CD4-positive, alpha-beta memory T cell (primary cell): ENCODE results near the gene AK8. TPM values are rescaled to one million over a fixed set of nuclear protein-coding genes. Genes with fewer than 3 reads are reported as not detected.

Experiments
- CTCF ChIA-PET: fragments of 350-600 bp; sonication (Branson Sonifier 250); formaldehyde crosslinking; loops from one replicate; lab custom pipeline; 2021; ENCODE audit warnings: inconsistent platforms; ENCODE audit not compliant: partially characterized antibody; lab: Charles Lee
- POLR2A ChIA-PET: fragments of 350-600 bp; sonication (Branson Sonifier 250); formaldehyde crosslinking; loops from one replicate; lab custom pipeline; 2021; ENCODE audit not compliant: partially characterized antibody; lab: Charles Lee
- DNase-seq, 5 donors: peaks; one replicate each; pipeline versions ENCODE4 v3.0.0 to v3.0.0-alpha.2; 2020 to 2022; ENCODE audit warnings: mixed read lengths in 1 of 5
- H3K27ac ChIP-seq: one replicate; pipeline ENCODE4 v1.7.0; 2013; ENCODE audit warnings: low read depth, low read length
- H3K27me3 ChIP-seq: 2 replicates; pipeline ENCODE4 v1.7.0; 2013; ENCODE audit warnings: mild to moderate bottlenecking, low read length, moderate library complexity; ENCODE audit not compliant: insufficient read depth
- H3K36me3 ChIP-seq: 2 replicates; pipeline ENCODE4 v1.7.0; 2013; ENCODE audit warnings: mild to moderate bottlenecking, low read length, moderate library complexity; ENCODE audit not compliant: insufficient read depth
- H3K4me1 ChIP-seq: 2 replicates; pipeline ENCODE4 v1.7.0; 2013; ENCODE audit warnings: mild to moderate bottlenecking, low read length, moderate library complexity; ENCODE audit not compliant: insufficient read depth
- H3K4me3 ChIP-seq, 2 donors: one replicate each; pipeline ENCODE4 v1.7.0; 2013; ENCODE audit warnings: low read length in 2 of 2, mild to moderate bottlenecking in 1 of 2
- H3K9me3 ChIP-seq, 2 donors: one replicate each; pipeline ENCODE4 v1.7.0; 2013; ENCODE audit warnings: low read length in 2 of 2, control low read depth in 1 of 2; ENCODE audit not compliant: control insufficient read depth in 1 of 2
- H3K27ac Mint-ChIP-seq, 7 donors: one replicate each; pipeline ENCODE4 v1.8.0; 2020 to 2021; ENCODE audit warnings: mixed read lengths in 7 of 7, mild to moderate bottlenecking in 6 of 7, inconsistent platforms in 3 of 7, moderate library complexity in 3 of 7
- H3K27me3 Mint-ChIP-seq, 2 donors: one replicate each; pipeline ENCODE4 v1.8.0; 2020 to 2021; ENCODE audit warnings: mixed read lengths in 2 of 2
- H3K36me3 Mint-ChIP-seq, 2 donors: one replicate each; pipeline ENCODE4 v1.8.0; 2020 to 2021; ENCODE audit warnings: mixed read lengths in 2 of 2, inconsistent platforms in 1 of 2, mild to moderate bottlenecking in 1 of 2
- H3K4me1 Mint-ChIP-seq, 4 donors: one replicate each; pipeline ENCODE4 v1.8.0; 2020 to 2021; ENCODE audit warnings: mixed read lengths in 4 of 4, mild to moderate bottlenecking in 1 of 4
- H3K4me3 Mint-ChIP-seq, 8 donors: one replicate each; pipeline ENCODE4 v1.8.0; 2020 to 2021; ENCODE audit warnings: mixed read lengths in 8 of 8, mild to moderate bottlenecking in 7 of 8, moderate library complexity in 6 of 8, inconsistent platforms in 3 of 8
- H3K9me3 Mint-ChIP-seq, 8 donors: one replicate each; pipeline ENCODE4 v1.8.0; 2020 to 2021; ENCODE audit warnings: mixed read lengths in 8 of 8, mild to moderate bottlenecking in 5 of 8, inconsistent platforms in 3 of 8, moderate library complexity in 1 of 8
- intact Hi-C: fragments of 100-400 bp; cut with micrococcal nuclease; formaldehyde crosslinking; loops from one replicate; pipeline ENCODE4 v1.15.1; 2023
- polyA plus RNA-seq, 2 donors: library from polyadenylated mRNA; unstranded; fragments of 300-500 nt; fragmentation: Illumina TruSeq; gene quantifications; one replicate each; pipeline ENCODE4 v1.2.3, GENCODE V29; 2021
- total RNA-seq, 2 experiments: library from RNA; stranded (reverse); gene quantifications; one replicate each; pipeline ENCODE4 v1.2.3, GENCODE V29; 2021

AK8 gene
- total and polyA plus RNA-seq, 4 experiments from 2014 or later, result 0.28 TPM; not detected in 3

GRCh38 chr9:132849185-132849706 lies 28.8 kb downstream of the AK8 start:
- no peak overlapping the region for H3K4me3 ChIP-seq

GRCh38 chr9:132846918-132847515 lies 31.1 kb downstream of the AK8 start:
- no peak for DNase-seq
- ChIA-PET POLR2A (no interaction called here), CTCF (interaction anchor here (3.0 kb wide), 1 partner anchor 56 kb away, joined by 7 read pairs; no protein-coding TSS in a partner anchor)
- intact Hi-C loops, result loop anchor here (10.0 kb wide), 1 partner anchor 58 kb away; no protein-coding TSS in a partner anchor
- no peaks in the 10 kb centered on the region for H3K9me3 ChIP-seq
- Mint-ChIP-seq H3K4me1 (peaks cover 2 to 10% (median 7%) of the 10 kb centered on the region in 4 donors), H3K9me3 (peaks cover 0 to 4% (median 0%) of the 10 kb centered on the region in 8 donors), H3K36me3 (no peaks in the 10 kb centered on the region), H3K27me3 (peaks cover under 1 to 6% of the 10 kb centered on the region in 2 donors), H3K4me3 (no peak overlapping the region), H3K27ac (no peak overlapping the region)
- no peaks in the 10 kb centered on the region for H3K4me1 ChIP-seq
- H3K4me3 ChIP-seq, result no peak overlapping the region
- H3K27me3 ChIP-seq, result no peaks in the 10 kb centered on the region
- H3K36me3 ChIP-seq, result no peaks in the 10 kb centered on the region
- no peak overlapping the region for H3K27ac ChIP-seq

More at GRCh38 chr9:132849185-132849706, 28.8 kb downstream of the AK8 start:
- Mint-ChIP-seq H3K9me3 (peaks cover 0 to 4% (median 0%) of the 10 kb centered on the region in 8 donors), H3K36me3 (no peaks in the 10 kb centered on the region), H3K27ac (peak overlapping the region in 5 of 7 donors; percentile 55 to 81 (median 65)), H3K4me1 (peaks cover 2 to 10% (median 7%) of the 10 kb centered on the region in 4 donors), H3K4me3 (peak overlapping the region; percentile 51 to 76 (median 64)), H3K27me3 (peaks cover 2 to 6% of the 10 kb centered on the region in 2 donors)
- Histone ChIP-seq H3K9me3 (no peaks in the 10 kb centered on the region), H3K27me3 (no peaks in the 10 kb centered on the region), H3K27ac (no peak overlapping the region), H3K36me3 (no peaks in the 10 kb centered on the region), H3K4me1 (no peaks in the 10 kb centered on the region)
- ChIA-PET CTCF (interaction anchor here (0.7 to 3.0 kb wide), 3 partner anchors 13 to 123 kb away, joined by 3 to 7 read pairs (median 5); no protein-coding TSS in a partner anchor), POLR2A (no interaction called here)
- intact Hi-C loops, result loop anchor here (10.0 kb wide), 1 partner anchor 56 kb away; no protein-coding TSS in a partner anchor
- no peak for DNase-seq

- Histone ChIP-seq H3K9me3 (no peaks in the 10 kb centered on the region), H3K4me1 (no peaks in the 10 kb centered on the region), H3K27ac (no peak overlapping the region), H3K36me3 (no peaks in the 10 kb centered on the region), H3K4me3 (no peak overlapping the region), H3K27me3 (no peaks in the 10 kb centered on the region)
- Mint-ChIP-seq H3K4me1 (peaks cover 2 to 10% (median 7%) of the 10 kb centered on the region in 4 donors), H3K36me3 (no peaks in the 10 kb centered on the region), H3K27me3 (peaks cover 4 to 6% of the 10 kb centered on the region in 2 donors), H3K27ac (no peak overlapping the region), H3K9me3 (peaks cover 0 to 4% (median 0%) of the 10 kb centered on the region in 8 donors), H3K4me3 (no peak overlapping the region)
- CTCF ChIA-PET, result interaction anchor here (0.9 kb wide), 1 partner anchor 55 kb away, joined by 3 read pairs; no protein-coding TSS in a partner anchor
- POLR2A ChIA-PET, result no interaction called here
- intact Hi-C loops, result loop anchor here (10.0 kb wide), 1 partner anchor 58 kb away; no protein-coding TSS in a partner anchor
- DNase-seq, result no peak
Measured at GRCh38 chr9:132846109-132846917, 31.8 kb downstream of the AK8 start.

GRCh38 chr9:132842124-132843044 lies 35.7 kb downstream of the AK8 start:
- ChIA-PET POLR2A (no interaction called here), CTCF (no interaction called here)
- no peak overlapping the region for H3K4me3 Mint-ChIP-seq
- Histone ChIP-seq H3K4me1 (no peaks in the 10 kb centered on the region), H3K27me3 (no peaks in the 10 kb centered on the region), H3K4me3 (no peak overlapping the region), H3K9me3 (no peaks in the 10 kb centered on the region), H3K27ac (no peak overlapping the region), H3K36me3 (no peaks in the 10 kb centered on the region)
- H3K27me3 Mint-ChIP-seq, result peaks cover under 1 to 8% of the 10 kb centered on the region in 2 donors
- peaks cover 0 to 4% (median 0%) of the 10 kb centered on the region in 4 donors for H3K4me1 Mint-ChIP-seq
- DNase-seq, result no peak
- no peaks in the 10 kb centered on the region for H3K36me3 Mint-ChIP-seq
- H3K9me3 Mint-ChIP-seq, result no peaks in the 10 kb centered on the region
- no peak overlapping the region for H3K27ac Mint-ChIP-seq
- intact Hi-C loops, result loop anchor here (10.0 kb wide), 1 partner anchor 62 kb away; no protein-coding TSS in a partner anchor

GRCh38 chr9:132840980-132841379 lies 37.1 kb downstream of the AK8 start:
- H3K27ac Mint-ChIP-seq, result no peak overlapping the region
- CTCF ChIA-PET, result no interaction called here

GRCh38 chr9:132838291-132838690 lies 39.8 kb downstream of the AK8 start:
- Histone ChIP-seq H3K4me3 (no peak overlapping the region), H3K36me3 (no peaks in the 10 kb centered on the region), H3K9me3 (no peaks in the 10 kb centered on the region), H3K27me3 (no peaks in the 10 kb centered on the region), H3K4me1 (no peaks in the 10 kb centered on the region), H3K27ac (no peak overlapping the region)
- Mint-ChIP-seq H3K4me1 (peaks cover 0 to 5% (median 0%) of the 10 kb centered on the region in 4 donors), H3K27ac (no peak overlapping the region), H3K27me3 (peaks cover 7 to 8% of the 10 kb centered on the region in 2 donors), H3K9me3 (no peaks in the 10 kb centered on the region), H3K36me3 (no peaks in the 10 kb centered on the region), H3K4me3 (no peak overlapping the region)
- ChIA-PET POLR2A (no interaction called here), CTCF (no interaction called here)
- DNase-seq, result no peak
- intact Hi-C loops, result no loop called here

More at GRCh38 chr9:132840980-132841379, 37.1 kb downstream of the AK8 start:
- no peak overlapping the region for H3K27ac ChIP-seq
- intact Hi-C loops, result loop anchor here (10.0 kb wide), 1 partner anchor 64 kb away; no protein-coding TSS in a partner anchor
- Mint-ChIP-seq H3K36me3 (no peaks in the 10 kb centered on the region), H3K9me3 (no peaks in the 10 kb centered on the region), H3K4me3 (no peak overlapping the region), H3K27me3 (peaks cover 3 to 8% of the 10 kb centered on the region in 2 donors), H3K4me1 (peaks cover 0 to 5% (median 0%) of the 10 kb centered on the region in 4 donors)
- no peaks in the 10 kb centered on the region for H3K36me3 ChIP-seq
- POLR2A ChIA-PET, result no interaction called here
- H3K4me3 ChIP-seq, result no peak overlapping the region
- H3K27me3 ChIP-seq, result no peaks in the 10 kb centered on the region
- no peaks in the 10 kb centered on the region for H3K4me1 ChIP-seq
- no peak for DNase-seq
- H3K9me3 ChIP-seq, result no peaks in the 10 kb centered on the region
